Measurements from ENCODE around the gene LRP11.

The LRP11 gene

DNA sequence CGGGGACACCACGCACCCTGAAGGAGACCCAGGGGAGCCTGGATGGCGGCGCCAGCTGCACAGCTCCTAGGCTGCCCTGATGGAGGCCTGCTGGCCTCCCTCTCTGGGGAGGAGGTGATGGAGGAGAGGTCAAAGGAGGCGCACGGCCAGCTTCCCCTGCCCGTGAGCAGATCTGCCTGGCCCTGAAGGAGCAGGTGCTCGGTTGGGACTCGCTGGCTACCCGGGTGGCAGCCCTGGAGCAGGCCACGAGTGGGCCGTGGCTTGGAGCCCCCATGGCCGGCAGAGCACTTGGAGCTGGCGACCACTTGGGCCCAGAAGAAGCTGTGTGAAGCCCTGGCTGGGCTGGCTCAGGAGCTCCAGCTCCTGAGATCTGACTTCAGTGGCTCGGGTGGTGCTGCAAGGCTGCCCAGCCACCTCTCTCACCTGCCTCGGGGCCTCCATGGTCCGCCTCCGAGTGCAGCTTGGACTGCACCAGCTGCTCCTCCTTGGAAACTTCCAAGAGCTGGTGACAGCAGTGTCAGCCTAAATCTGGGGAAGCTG lies 41.3 kb upstream of the LRP11 start:
- Histone ChIP-seq H3K4me1 (ENCODE audit: control insufficient read depth, low read depth, low read length) (no peaks in the 10 kb centered on the region), H3K36me3 (ENCODE audit: control insufficient read depth, low read depth, low read length) (no peaks in the 10 kb centered on the region), H3K27ac (ENCODE audit: low read length) (no peak overlapping the region), H3K9me3 (ENCODE audit: control insufficient read depth, low read depth, low read length) (peaks cover 13% of the 10 kb centered on the region), H3K9ac (ENCODE audit: low read length) (no peak overlapping the region), H3K4me3 (ENCODE audit: low read length) (no peak overlapping the region), H3K27me3 (ENCODE audit: control insufficient read depth, insufficient read depth, low read length) (no peaks in the 10 kb centered on the region)

DNA sequence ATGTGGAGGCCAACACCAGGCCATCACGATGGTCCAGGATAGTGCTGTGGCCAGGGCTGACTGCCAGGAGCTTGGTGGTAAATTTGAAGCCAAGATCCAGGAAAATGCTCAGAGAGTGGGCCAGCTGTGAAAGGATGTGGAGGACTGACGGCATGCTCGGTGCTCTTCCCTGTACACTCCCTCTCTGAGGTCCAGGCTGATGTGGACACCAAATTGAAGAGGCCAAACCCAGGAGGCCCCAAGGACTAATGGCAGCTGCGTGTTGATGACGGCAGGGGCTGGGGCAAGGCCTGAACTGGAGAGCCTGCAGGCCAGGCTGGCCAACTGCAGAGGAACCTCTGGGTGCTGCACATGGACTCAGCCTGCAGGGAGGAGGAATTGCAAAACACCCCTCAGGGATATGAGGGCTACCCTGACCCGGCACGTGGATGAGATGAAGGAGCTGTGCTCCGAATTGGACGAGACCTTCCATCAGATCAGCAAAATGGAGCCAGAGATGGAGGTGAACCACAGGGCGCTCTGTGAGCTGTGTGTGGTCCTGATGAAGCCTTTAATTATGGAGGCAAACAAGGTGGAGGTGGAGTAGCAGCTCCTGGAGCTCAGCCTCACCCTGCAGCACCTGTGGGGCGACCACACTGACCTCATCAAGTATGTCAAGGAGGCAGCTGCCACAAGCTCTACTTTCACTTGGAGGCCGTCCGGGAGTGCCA lies 40.7 kb upstream of the LRP11 start:
- H3K27ac ChIP-seq (ENCODE audit: low read length) = no peak overlapping the region
- H3K36me3 ChIP-seq (ENCODE audit: control insufficient read depth, low read depth, low read length) = no peaks in the 10 kb centered on the region

GRCh38 chr6:149903938-149904611 lies 39.9 kb upstream of the LRP11 start:
- Histone ChIP-seq H3K27ac (ENCODE audit: low read length) (no peak overlapping the region), H3K27me3 (ENCODE audit: control insufficient read depth, insufficient read depth, low read length) (no peaks in the 10 kb centered on the region), H3K9me3 (ENCODE audit: control insufficient read depth, low read depth, low read length) (peaks cover 8% of the 10 kb centered on the region), H3K9ac (ENCODE audit: low read length) (no peak overlapping the region), H3K4me3 (ENCODE audit: low read length) (no peak overlapping the region), H3K36me3 (ENCODE audit: control insufficient read depth, low read depth, low read length) (no peaks in the 10 kb centered on the region), H3K4me1 (ENCODE audit: control insufficient read depth, low read depth, low read length) (no peaks in the 10 kb centered on the region)

More for the DNA sequence above, 40.7 kb upstream of the LRP11 start:
- Histone ChIP-seq H3K4me1 (ENCODE audit: control insufficient read depth, low read depth, low read length) (no peaks in the 10 kb centered on the region), H3K27me3 (ENCODE audit: control insufficient read depth, insufficient read depth, low read length) (no peaks in the 10 kb centered on the region), H3K4me3 (ENCODE audit: low read length) (no peak overlapping the region), H3K9me3 (ENCODE audit: control insufficient read depth, low read depth, low read length) (peaks cover 13% of the 10 kb centered on the region), H3K9ac (ENCODE audit: low read length) (no peak overlapping the region)

GRCh38 chr6:149901444-149902140 lies 37.4 kb upstream of the LRP11 start:
- Histone ChIP-seq H3K9me3 (ENCODE audit: control insufficient read depth, low read depth, low read length) (no peaks in the 10 kb centered on the region), H3K27me3 (ENCODE audit: control insufficient read depth, insufficient read depth, low read length) (no peaks in the 10 kb centered on the region), H3K36me3 (ENCODE audit: control insufficient read depth, low read depth, low read length) (no peaks in the 10 kb centered on the region), H3K4me1 (ENCODE audit: control insufficient read depth, low read depth, low read length) (no peaks in the 10 kb centered on the region), H3K4me3 (ENCODE audit: low read length) (no peak overlapping the region), H3K9ac (ENCODE audit: low read length) (no peak overlapping the region), H3K27ac (ENCODE audit: low read length) (no peak overlapping the region)

- H3K9me3 ChIP-seq (ENCODE audit: control insufficient read depth, low read depth, low read length) = no peaks in the 10 kb centered on the region
- no peak overlapping the region for H3K27ac ChIP-seq (ENCODE audit: low read length)
- H3K4me1 ChIP-seq (ENCODE audit: control insufficient read depth, low read depth, low read length) = no peaks in the 10 kb centered on the region
- no peaks in the 10 kb centered on the region for H3K27me3 ChIP-seq (ENCODE audit: control insufficient read depth, insufficient read depth, low read length)
- H3K9ac ChIP-seq (ENCODE audit: low read length) = no peak overlapping the region
- H3K4me3 ChIP-seq (ENCODE audit: low read length) = no peak overlapping the region
- H3K36me3 ChIP-seq (ENCODE audit: control insufficient read depth, low read depth, low read length) = no peaks in the 10 kb centered on the region
Observed at GRCh38 chr6:149900620-149901443, 36.7 kb upstream of the LRP11 start.

GRCh38 chr6:149899926-149900619 lies 35.9 kb upstream of the LRP11 start:
- H3K4me3 ChIP-seq (ENCODE audit: low read length) = no peak overlapping the region
- no peaks in the 10 kb centered on the region for H3K36me3 ChIP-seq (ENCODE audit: control insufficient read depth, low read depth, low read length)
- H3K27me3 ChIP-seq (ENCODE audit: control insufficient read depth, insufficient read depth, low read length) = no peaks in the 10 kb centered on the region
- no peak overlapping the region for H3K9ac ChIP-seq (ENCODE audit: low read length)
- no peaks in the 10 kb centered on the region for H3K9me3 ChIP-seq (ENCODE audit: control insufficient read depth, low read depth, low read length)
- no peaks in the 10 kb centered on the region for H3K4me1 ChIP-seq (ENCODE audit: control insufficient read depth, low read depth, low read length)
- no peak overlapping the region for H3K27ac ChIP-seq (ENCODE audit: low read length)

- no peak overlapping the region for H3K9ac ChIP-seq (ENCODE audit: low read length)
- no peaks in the 10 kb centered on the region for H3K9me3 ChIP-seq (ENCODE audit: control insufficient read depth, low read depth, low read length)
- H3K27ac ChIP-seq (ENCODE audit: low read length) = no peak overlapping the region
- H3K4me1 ChIP-seq (ENCODE audit: control insufficient read depth, low read depth, low read length) = no peaks in the 10 kb centered on the region
- no peaks in the 10 kb centered on the region for H3K27me3 ChIP-seq (ENCODE audit: control insufficient read depth, insufficient read depth, low read length)
- H3K4me3 ChIP-seq (ENCODE audit: low read length) = no peak overlapping the region
- no peaks in the 10 kb centered on the region for H3K36me3 ChIP-seq (ENCODE audit: control insufficient read depth, low read depth, low read length)
Observed at GRCh38 chr6:149899486-149899885, 35.3 kb upstream of the LRP11 start.

DNA sequence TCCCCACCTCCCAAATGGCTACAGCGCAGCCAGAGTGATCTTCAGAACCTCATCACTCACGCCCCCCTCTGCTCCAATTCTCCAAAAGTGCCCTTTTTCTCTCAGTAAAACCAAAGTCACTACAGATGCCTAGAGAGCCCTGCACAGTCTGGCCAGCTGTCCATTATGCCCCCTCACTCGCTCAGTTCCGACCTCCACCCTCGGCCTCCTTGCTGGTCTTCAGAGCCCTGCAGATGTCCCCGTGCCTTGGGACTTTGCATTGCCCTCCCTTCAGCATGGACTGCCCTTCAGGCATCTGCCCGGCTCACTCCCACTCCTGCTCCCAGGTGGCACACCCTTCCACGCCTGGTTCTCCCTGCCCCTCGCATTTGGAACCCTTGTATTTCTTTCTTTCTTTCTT lies 34.8 kb upstream of the LRP11 start:
- Histone ChIP-seq H3K9ac (ENCODE audit: low read length) (no peak overlapping the region), H3K4me3 (ENCODE audit: low read length) (no peak overlapping the region), H3K27me3 (ENCODE audit: control insufficient read depth, insufficient read depth, low read length) (no peaks in the 10 kb centered on the region), H3K4me1 (ENCODE audit: control insufficient read depth, low read depth, low read length) (no peaks in the 10 kb centered on the region), H3K27ac (ENCODE audit: low read length) (no peak overlapping the region), H3K36me3 (ENCODE audit: control insufficient read depth, low read depth, low read length) (no peaks in the 10 kb centered on the region), H3K9me3 (ENCODE audit: control insufficient read depth, low read depth, low read length) (no peaks in the 10 kb centered on the region)

DNA sequence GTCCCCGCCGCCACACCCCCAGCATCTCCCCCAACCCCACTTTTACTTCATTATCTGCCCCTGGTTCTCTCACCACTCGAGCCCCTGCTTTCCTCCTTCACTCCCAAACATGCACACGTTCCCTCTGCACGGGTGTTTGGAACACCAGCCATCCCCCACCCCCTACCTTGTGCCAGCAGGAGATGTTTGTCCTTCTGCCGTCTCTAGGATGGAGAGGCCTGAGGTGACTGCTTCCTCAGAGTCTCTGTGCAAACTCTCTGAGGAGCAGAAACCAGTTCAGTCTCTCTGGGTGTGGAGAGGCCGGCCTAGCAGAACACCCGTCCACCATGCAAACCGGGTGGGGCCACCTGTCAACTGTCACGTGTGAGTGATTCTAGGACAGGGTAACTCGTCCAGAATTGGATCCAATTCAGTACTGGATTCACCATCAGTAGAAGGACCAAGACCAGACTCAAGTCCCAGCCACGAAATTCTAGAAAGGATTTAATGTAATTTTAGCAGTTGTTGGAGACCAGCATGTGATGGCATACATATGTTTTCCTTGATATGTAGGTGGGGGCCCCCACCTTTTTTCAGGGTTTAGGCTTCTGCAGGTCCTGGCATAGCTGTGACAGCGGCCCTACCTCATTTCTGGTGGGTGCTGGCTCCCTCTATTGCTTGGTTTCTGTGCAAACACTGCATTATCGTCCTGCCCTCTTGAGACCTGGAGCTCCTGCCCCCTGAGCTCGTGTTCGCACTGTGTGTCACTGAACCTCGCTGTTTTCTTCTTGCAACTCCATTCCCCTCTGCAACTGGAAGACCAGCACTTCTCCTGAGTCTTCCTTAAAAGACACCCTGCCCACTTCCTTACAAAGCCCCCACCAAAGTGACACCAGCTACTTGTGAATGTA lies 33.9 kb upstream of the LRP11 start, which contains the start of gene RAET1E:
Gene RAET1E, minus strand, starts transcription at position 259 of the 890 bp plus-strand sequence. CDS start 7,212 bp downstream, outside the sequence.
- Histone ChIP-seq H3K9me3 (ENCODE audit: control insufficient read depth, low read depth, low read length) (no peaks in the 10 kb centered on the region), H3K4me1 (ENCODE audit: control insufficient read depth, low read depth, low read length) (no peaks in the 10 kb centered on the region), H3K9ac (ENCODE audit: low read length) (no peak within 1 kb of the TSS), H3K36me3 (ENCODE audit: control insufficient read depth, low read depth, low read length) (no peaks in the 10 kb centered on the region), H3K4me3 (ENCODE audit: low read length) (no peak within 1 kb of the TSS), H3K27me3 (ENCODE audit: control insufficient read depth, insufficient read depth, low read length) (no peaks in the 10 kb centered on the region), H3K27ac (ENCODE audit: low read length) (no peak within 1 kb of the TSS)

Data from iPS-18a (cell line).